ENCODE measurements around the gene DCAF5.
"Not testable (repeated sequence)": the region's sequence is repeated elsewhere in the genome, so short reads cannot be mapped to it uniquely, and the experiment has no call there.

Gene DCAF5

GRCh38 chr14:69042299-69042698 lies 110.6 kb downstream of the DCAF5 start:
- no peak for DNase-seq (ENCODE audit: low read depth)

DNA sequence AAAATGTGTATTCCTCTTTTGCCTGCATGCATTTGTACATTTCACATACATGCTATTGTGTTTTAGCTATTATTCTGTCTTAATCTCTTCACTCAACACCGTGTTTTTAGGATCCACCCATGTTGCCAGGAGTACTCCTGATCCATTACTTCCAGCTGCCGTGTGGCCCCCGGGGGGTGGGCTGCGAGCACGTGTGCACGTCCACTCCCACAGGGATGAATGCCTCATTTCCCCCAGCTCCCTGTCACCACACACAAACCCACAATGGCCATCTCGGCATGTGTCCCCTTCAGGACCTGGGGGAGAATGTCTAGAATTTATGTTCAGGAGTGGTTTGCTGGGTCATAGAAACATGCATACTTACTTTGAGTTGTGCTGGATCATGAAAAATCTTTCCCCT lies 111.1 kb downstream of the DCAF5 start:
- DNase-seq (ENCODE audit: low read depth) = no peak

GRCh38 chr14:69040353-69040752 lies 112.6 kb downstream of the DCAF5 start:
- no peak for DNase-seq (ENCODE audit: low read depth)

- DNase-seq (ENCODE audit: low read depth) = no peak
Measured at GRCh38 chr14:69039288-69039628, 113.7 kb downstream of the DCAF5 start.

DNA sequence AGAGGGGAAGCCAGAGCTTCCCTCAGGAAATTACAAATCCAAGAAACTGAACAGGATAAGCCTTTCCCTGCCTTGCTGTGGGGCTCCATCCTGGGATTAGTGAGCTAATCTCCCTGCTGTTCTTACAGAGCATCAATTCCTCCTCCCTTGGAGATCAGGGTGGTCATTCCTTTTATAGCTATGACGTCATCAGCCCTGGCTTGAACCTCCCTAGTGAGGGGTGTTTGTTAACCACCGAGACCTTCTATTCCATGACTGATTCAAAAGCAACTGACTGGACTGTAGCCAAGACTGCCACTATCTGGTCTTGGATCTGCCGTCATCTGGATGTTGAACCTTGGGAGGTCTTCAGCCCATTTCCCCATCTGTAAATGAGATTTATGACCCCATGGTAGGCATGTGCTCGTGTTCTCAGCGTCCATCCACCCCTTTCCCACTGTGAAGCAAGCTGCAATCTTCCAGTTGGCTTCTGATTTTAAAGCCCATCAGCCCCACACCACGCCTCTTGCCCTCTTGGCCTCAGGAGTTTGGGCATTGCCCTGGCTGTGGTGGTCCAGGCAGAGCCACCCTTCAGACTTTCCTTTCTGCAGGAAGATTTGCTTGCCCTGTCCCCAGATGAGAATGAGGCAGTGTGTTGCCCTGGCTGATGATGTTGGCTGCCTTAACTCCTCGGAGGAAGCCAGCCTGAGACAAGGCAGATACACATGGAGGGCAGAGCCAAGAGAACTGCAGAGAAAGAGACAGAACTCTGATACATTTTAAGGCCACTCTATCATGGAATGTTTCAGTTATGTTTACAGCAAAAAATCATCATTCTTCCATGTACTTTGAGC lies 114.2 kb downstream of the DCAF5 start:
- DNase-seq (ENCODE audit: low read depth) = no peak

GRCh38 chr14:69037790-69038454 lies 115.0 kb downstream of the DCAF5 start:
- no peak for DNase-seq (ENCODE audit: low read depth)

- DNase-seq (ENCODE audit: low read depth) = no peak
Measured at GRCh38 chr14:69036757-69037506, 116.0 kb downstream of the DCAF5 start.

DNA sequence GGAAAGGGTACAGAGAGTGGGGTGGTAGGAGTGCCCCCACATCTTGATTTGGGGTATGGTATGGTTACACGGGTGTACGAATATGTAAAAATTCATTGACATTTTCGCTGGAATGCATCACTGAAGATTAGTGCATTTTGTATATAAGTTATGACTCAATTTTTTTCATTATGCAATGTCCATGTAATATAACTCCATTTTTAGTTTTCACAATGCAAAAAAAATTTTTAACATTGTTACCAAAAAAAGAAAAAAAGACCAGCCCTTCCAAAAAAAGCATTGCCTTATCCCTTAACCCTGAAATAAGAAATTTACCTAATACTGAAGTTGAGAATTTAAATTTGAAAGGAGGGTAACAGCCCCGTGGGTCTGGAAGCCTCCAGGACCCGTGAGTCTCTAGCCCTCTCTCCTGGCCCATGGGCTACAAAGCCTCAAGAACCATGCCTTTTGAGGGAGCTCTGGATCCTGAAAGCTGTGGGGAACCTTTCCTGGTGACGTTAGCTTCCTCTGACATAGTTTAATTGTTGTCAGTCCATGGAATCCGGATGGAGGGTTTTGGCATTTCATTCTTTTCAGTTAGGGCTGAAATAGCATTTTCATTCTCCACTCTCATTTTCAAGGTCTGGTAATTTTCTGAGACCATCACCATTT lies 118.2 kb downstream of the DCAF5 start:
- no peak for DNase-seq (ENCODE audit: low read depth)

DNA sequence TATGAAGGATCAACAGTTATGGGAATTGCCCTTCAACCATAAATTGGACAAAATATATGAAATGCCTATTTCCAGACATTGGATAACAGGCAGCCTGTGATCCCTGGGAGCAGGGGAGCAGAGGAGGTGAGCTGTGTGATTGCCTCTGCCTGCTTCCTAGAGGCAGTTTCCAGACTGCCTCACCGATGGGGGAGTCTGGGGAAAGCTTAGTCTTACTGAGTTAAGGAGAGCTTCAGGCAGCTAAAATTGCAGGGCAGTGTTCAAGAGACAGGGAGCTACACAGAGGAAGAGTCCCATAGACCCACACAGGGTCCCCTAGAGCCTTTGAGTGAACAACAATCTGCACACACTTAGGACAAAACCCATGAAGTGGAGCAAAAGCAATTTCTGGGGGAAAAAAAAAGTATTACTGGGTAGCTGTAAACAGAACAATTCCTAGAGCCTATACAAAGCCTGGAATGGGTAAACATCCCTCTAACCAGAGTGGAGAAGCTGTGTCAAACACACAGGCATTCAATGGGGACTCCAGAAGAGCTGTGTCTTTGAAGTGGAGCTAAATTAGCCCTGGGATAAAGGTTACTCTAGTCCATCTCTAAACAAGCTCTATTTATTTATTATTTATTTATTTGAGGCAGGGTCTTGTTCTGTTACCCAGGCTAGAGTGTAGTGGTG lies 125.5 kb downstream of the DCAF5 start:
- no peak for DNase-seq (ENCODE audit: low read depth)

- DNase-seq (ENCODE audit: low read depth) = no peak
Measured at GRCh38 chr14:69023035-69023434, 129.9 kb downstream of the DCAF5 start.

DNA sequence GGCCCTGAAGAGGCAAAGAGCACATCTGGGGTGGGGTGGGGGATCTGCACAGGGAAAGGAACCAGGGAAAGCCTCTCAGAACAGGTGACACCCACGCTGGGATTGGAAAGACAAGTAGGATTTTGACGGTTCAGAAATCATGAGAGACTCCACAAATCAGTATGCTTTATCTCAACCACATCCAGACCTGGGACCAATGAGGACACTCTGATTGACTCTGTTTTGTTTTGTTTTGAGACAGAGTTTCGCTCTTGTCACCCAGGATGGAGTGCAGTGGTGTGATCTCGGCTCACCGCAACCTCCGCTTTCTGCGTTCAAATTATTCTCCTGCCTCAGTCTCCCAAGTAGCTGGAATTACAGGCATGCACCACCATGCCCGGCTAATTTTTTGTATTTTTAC lies 130.8 kb downstream of the DCAF5 start:
- not testable (repeated sequence) for DNase-seq (ENCODE audit: low read depth)

DNA sequence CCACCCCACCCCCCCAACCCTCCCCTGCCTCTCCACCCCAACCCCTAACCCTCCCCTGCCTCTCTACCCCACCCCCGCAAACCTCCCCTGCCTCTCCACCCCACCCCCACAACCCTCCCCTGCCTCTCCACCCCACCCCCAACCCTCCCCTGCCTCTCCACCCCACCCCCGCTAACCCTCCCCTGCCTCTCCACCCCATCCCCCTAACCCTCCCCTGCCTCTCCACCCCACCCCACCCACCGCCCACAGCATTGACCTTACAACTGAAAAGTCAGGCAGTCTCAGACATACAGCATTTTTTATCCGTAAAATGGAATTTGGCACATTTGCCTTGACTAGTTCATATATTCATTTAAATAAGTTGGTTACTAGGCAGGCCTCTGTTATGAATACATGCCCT lies 135.2 kb downstream of the DCAF5 start:
- DNase-seq (ENCODE audit: low read depth) = no peak

GRCh38 chr14:69014829-69015259 lies 138.1 kb downstream of the DCAF5 start:
- no peak for DNase-seq (ENCODE audit: low read depth)

GRCh38 chr14:69013943-69014782 lies 138.8 kb downstream of the DCAF5 start:
- peak; percentile 73 for DNase-seq (ENCODE audit: low read depth)

GRCh38 chr14:69012256-69012953 lies 140.5 kb downstream of the DCAF5 start:
- no peak for DNase-seq (ENCODE audit: low read depth)

DNA sequence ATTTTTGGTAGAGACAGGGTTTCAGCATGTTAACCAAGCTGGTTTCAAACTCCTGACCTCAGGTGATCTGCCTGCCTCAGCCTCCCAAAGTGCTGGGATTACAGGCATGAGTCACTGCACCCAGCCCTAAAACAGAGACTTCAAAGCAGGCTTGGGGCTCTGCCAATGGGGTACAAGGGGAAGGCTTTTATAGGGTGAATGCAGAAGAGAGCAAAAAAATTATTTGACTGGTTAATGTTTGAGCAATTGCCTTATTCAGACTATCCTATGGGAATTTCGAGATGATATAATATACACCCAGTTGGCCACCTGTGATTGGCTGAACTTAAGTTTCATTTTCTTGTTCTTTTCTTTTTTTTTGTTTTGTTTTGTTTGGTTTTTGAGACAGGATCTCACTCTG lies 142.3 kb downstream of the DCAF5 start:
- DNase-seq (ENCODE audit: low read depth) = no peak

- no peak for DNase-seq (ENCODE audit: low read depth)
Measured at GRCh38 chr14:69008421-69008884, 144.5 kb downstream of the DCAF5 start.

DNA sequence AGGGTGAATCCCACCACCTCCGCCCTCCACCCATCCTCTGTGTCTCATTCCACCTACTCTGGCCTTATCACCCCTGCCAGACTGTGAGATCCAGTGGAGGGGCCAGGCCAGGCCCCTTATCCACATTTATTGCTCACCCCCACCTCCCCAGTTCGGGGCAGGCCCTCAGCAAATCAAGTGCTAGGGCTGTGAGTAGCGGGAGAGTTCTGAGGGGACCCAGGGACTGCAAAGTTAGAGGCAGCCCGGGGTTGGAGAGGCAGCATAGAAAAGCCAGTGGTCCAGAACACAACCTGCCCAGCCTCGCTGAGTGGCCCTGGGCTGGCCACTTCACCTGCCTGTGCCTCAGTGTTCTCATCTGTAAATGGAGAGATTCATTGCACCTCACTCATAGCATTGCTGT lies 146.6 kb downstream of the DCAF5 start:
- no peak for DNase-seq (ENCODE audit: low read depth)

DNA sequence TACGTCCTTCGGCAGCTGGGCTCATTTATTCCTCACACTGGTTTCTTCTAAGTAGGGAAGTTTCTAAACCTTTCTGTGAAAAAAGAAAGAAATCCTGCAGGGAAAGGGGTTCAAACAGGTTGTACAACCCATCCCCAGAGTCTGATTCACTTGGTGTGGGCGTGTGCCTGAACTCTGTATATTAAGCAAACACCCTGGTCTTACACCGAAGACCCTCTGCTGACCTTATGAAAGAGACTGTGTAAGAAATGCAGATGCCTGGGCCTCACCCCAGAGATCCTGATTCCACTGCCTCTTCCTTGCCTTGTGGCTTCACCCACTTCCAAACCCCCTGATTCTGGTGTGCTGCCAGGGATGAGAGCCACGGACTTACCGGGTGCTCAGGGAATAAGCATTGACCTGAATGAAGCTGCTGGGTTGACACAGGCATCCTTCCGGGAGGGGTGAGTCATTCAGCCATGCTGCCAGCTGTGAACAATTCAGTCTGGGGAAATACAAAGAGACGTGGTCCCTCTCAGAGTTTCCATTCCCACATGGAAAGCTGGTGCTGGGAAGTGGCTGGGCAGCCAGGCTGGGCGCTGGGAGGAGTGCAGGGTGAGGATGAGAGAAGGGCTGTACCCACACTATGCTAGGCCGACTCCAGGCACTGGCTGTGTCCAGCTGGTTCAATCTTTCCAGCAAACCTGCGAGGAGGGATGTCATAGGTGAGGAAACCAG lies 147.3 kb downstream of the DCAF5 start:
- DNase-seq (ENCODE audit: low read depth) = no peak

Measured in CMK (cell line).